ENCODE data around the gene GFPT1. TPM values are rescaled to one million over a fixed set of nuclear protein-coding genes. Genes with fewer than 3 reads are reported as not detected.
"Not testable (repeated sequence)": the region's sequence is repeated elsewhere in the genome, so short reads cannot be mapped to it uniquely, and the experiment has no call there.

GFPT1 gene
- total RNA-seq, 3 donors from 2014 or later = 26.7 to 46.0 (median 45.2) TPM

GRCh38 chr2:69424419-69424818 is 37.4 kb upstream of the GFPT1 start:
- no peaks in the 10 kb centered on the region for H3K27me3 ChIP-seq
- H3K9me3 ChIP-seq = no peaks in the 10 kb centered on the region
- no peaks in the 10 kb centered on the region for H3K4me1 ChIP-seq
- intact Hi-C loops (cut with DNase I; ENCODE audit: low total_unique reads) = no loop called here
- TF ChIP-seq CTCF (IDR thresholded peaks at IDR 0.05) (no peak), POLR2AphosphoS5 (IDR thresholded peaks at IDR 0.05) (no peak), POLR2A (IDR thresholded peaks at IDR 0.05) (no peak)
- no peak overlapping the region for H3K27ac ChIP-seq
- no peak overlapping the region for H3K4me3 ChIP-seq
- peaks cover 12% of the 10 kb centered on the region for H3K36me3 ChIP-seq
- DNase-seq (ENCODE audit: low spot score in 2 of 2) = no peak

DNA sequence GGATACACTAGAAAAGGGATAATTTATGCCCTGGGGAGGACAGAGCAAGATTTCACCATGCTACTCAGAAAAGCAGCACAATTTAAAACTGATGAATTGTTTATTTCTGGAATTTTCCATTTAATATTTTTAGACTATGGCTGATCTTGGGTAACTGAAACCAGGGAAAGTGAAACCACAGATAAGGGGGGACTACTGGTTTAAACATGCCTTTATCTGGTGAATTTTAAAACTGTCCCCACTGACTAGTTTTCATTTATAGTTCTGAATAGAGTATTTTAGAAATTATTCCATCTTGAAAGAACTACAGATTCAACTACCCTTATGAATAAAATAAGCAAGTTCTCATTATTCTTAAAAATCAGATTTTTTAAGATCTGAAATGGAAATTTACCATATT is 35.2 kb upstream of the GFPT1 start:
- no peaks in the 10 kb centered on the region for H3K4me1 ChIP-seq
- no peaks in the 10 kb centered on the region for H3K27me3 ChIP-seq
- intact Hi-C loops (cut with DNase I; ENCODE audit: low total_unique reads) = no loop called here
- peaks cover 6% of the 10 kb centered on the region for H3K36me3 ChIP-seq
- no peak for TF ChIP-seq POLR2AphosphoS5 (IDR thresholded peaks at IDR 0.05)
- TF ChIP-seq CTCF (IDR thresholded peaks at IDR 0.05) = no peak
- TF ChIP-seq POLR2A (IDR thresholded peaks at IDR 0.05) = no peak
- no peak for DNase-seq (ENCODE audit: low spot score in 2 of 2)
- H3K9me3 ChIP-seq = no peaks in the 10 kb centered on the region
- H3K27ac ChIP-seq = no peak overlapping the region
- no peak overlapping the region for H3K4me3 ChIP-seq

DNA sequence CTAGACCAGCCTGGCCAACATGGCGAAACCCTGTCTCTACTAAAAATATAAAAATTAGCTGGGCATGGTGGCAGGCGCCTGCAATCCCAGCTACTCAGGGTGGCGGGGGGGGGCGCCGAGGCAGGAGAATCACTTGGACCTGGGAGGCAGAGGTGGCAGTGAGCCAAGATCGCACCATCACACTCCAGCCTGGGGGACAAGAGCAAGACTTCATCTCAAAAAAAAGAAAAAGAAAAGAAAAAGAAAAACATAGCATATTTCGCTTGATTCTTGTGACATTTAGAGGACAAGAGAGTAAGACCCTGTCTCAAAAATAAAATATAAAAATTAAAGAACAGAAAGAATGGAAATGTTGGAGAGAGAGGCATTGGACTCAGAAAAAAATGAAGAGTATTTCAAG is 32.1 kb upstream of the GFPT1 start:
- H3K4me3 ChIP-seq; H3K4me1 ChIP-seq; DNase-seq (ENCODE audit: low spot score in 2 of 2); H3K27ac ChIP-seq; intact Hi-C loops (cut with DNase I; ENCODE audit: low total_unique reads); H3K27me3 ChIP-seq; H3K9me3 ChIP-seq; H3K36me3 ChIP-seq: not testable (repeated sequence)

- no peak for DNase-seq (ENCODE audit: low spot score in 2 of 2)
- Histone ChIP-seq H3K4me3 (no peak overlapping the region), H3K9me3 (no peaks in the 10 kb centered on the region), H3K27ac (no peak overlapping the region), H3K4me1 (no peaks in the 10 kb centered on the region), H3K27me3 (no peaks in the 10 kb centered on the region), H3K36me3 (peaks cover 6% of the 10 kb centered on the region)
- intact Hi-C loops (cut with DNase I; ENCODE audit: low total_unique reads) = no loop called here
- TF ChIP-seq CTCF (IDR thresholded peaks at IDR 0.05) (no peak), POLR2A (IDR thresholded peaks at IDR 0.05) (no peak), POLR2AphosphoS5 (IDR thresholded peaks at IDR 0.05) (no peak)
Measured at GRCh38 chr2:69416147-69416546, 29.1 kb upstream of the GFPT1 start.

- Histone ChIP-seq H3K4me1 (no peaks in the 10 kb centered on the region), H3K9me3 (no peaks in the 10 kb centered on the region), H3K36me3 (no peaks in the 10 kb centered on the region), H3K27ac (no peak overlapping the region), H3K27me3 (no peaks in the 10 kb centered on the region), H3K4me3 (no peak overlapping the region)
- DNase-seq (ENCODE audit: low spot score in 2 of 2) = no peak
- no peak for TF ChIP-seq POLR2AphosphoS5 (IDR thresholded peaks at IDR 0.05)
- no peak for TF ChIP-seq POLR2A (IDR thresholded peaks at IDR 0.05)
- TF ChIP-seq CTCF (IDR thresholded peaks at IDR 0.05) = no peak
- intact Hi-C loops (cut with DNase I; ENCODE audit: low total_unique reads) = no loop called here
Measured at GRCh38 chr2:69411120-69411519, 24.1 kb upstream of the GFPT1 start.

DNA sequence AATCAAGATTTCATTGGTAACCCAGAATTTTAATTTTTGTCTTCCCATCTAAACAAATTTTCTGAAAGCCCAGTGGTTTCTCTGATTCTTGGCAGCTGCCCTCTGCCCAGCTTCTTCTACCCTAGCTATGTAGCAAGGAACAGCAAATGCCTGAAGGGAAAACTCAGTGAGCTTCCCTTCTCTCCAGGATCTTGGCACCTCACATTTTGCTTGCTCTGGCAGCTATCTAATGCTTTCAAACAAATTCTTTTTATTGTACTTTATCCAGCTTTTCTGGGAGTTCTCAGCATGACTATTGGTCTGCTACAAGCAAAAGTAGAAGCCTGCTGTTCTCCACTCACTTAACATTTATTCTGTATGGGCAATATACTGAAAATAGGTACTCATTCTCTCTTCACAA is 18.3 kb upstream of the GFPT1 start:
- DNase-seq (ENCODE audit: low spot score in 2 of 2) = no peak
- H3K4me1 ChIP-seq = no peaks in the 10 kb centered on the region
- H3K4me3 ChIP-seq = no peak overlapping the region
- intact Hi-C loops (cut with DNase I; ENCODE audit: low total_unique reads) = no loop called here
- H3K36me3 ChIP-seq = no peaks in the 10 kb centered on the region
- no peaks in the 10 kb centered on the region for H3K27me3 ChIP-seq
- no peak overlapping the region for H3K27ac ChIP-seq
- no peak for TF ChIP-seq POLR2A (IDR thresholded peaks at IDR 0.05)
- H3K9me3 ChIP-seq = no peaks in the 10 kb centered on the region
